Panc1 (cell line): ENCODE measurements around the gene YIPF1.

ENCODE experiments used
- POLR2AphosphoS5 ChIP-seq: IDR thresholded peaks from 2 replicates; pipeline ENCODE4 v1.6.1; 2012; ENCODE audit warnings: mild to moderate bottlenecking, low read depth, low read length, moderate library complexity
- SIN3A ChIP-seq: IDR thresholded peaks from 2 replicates; pipeline ENCODE4 v1.6.1; 2012; ENCODE audit warnings: low read depth, mild to moderate bottlenecking, low read length, moderate library complexity, borderline replicate concordance; ENCODE audit not compliant: insufficient read depth
- TCF7L2 ChIP-seq: IDR thresholded peaks from 2 replicates; pipeline ENCODE4 v1.6.1; 2011; ENCODE audit warnings: mild to moderate bottlenecking, low read depth, low read length, inconsistent platforms
- TF ChIP-seq, protein P1 (sequence below): fragments of 450-650 bp; IDR thresholded peaks from 2 replicates; pipeline ENCODE4 v1.5.1; 2017; ENCODE audit warnings: mild to moderate bottlenecking
- TF ChIP-seq, protein P2 (sequence below), 2 experiments: IDR thresholded peaks; 2 replicates each; pipeline ENCODE4 v1.6.1; 2011 to 2012; ENCODE audit warnings: low read depth in 2 of 2, control low read depth in 1 of 2, low read length in 1 of 2, mild to moderate bottlenecking in 1 of 2, moderate library complexity in 1 of 2; ENCODE audit not compliant: insufficient read depth in 1 of 2

DNA sequence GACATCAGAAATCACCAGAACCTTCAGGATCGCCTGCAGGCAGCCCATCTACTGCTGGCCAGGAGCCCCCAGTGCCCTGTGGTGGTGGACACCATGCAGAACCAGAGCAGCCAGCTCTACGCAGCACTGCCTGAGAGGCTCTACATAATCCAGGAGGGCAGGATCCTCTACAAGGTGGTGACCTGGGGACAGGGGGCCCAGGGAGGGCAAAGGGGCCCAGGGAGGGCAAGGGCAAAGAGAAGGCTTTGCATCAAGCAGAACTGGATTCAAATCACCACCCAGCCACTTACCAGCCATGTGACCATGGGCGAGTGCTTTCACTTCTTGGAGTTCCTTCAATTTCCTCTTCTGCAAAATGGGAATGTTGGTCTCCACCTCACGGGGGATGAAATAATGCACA, 16.5 kb upstream of the YIPF1 start:
- TF ChIP-seq, protein P1, sequence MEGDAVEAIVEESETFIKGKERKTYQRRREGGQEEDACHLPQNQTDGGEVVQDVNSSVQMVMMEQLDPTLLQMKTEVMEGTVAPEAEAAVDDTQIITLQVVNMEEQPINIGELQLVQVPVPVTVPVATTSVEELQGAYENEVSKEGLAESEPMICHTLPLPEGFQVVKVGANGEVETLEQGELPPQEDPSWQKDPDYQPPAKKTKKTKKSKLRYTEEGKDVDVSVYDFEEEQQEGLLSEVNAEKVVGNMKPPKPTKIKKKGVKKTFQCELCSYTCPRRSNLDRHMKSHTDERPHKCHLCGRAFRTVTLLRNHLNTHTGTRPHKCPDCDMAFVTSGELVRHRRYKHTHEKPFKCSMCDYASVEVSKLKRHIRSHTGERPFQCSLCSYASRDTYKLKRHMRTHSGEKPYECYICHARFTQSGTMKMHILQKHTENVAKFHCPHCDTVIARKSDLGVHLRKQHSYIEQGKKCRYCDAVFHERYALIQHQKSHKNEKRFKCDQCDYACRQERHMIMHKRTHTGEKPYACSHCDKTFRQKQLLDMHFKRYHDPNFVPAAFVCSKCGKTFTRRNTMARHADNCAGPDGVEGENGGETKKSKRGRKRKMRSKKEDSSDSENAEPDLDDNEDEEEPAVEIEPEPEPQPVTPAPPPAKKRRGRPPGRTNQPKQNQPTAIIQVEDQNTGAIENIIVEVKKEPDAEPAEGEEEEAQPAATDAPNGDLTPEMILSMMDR, result no peak
- TF ChIP-seq, protein P2, sequence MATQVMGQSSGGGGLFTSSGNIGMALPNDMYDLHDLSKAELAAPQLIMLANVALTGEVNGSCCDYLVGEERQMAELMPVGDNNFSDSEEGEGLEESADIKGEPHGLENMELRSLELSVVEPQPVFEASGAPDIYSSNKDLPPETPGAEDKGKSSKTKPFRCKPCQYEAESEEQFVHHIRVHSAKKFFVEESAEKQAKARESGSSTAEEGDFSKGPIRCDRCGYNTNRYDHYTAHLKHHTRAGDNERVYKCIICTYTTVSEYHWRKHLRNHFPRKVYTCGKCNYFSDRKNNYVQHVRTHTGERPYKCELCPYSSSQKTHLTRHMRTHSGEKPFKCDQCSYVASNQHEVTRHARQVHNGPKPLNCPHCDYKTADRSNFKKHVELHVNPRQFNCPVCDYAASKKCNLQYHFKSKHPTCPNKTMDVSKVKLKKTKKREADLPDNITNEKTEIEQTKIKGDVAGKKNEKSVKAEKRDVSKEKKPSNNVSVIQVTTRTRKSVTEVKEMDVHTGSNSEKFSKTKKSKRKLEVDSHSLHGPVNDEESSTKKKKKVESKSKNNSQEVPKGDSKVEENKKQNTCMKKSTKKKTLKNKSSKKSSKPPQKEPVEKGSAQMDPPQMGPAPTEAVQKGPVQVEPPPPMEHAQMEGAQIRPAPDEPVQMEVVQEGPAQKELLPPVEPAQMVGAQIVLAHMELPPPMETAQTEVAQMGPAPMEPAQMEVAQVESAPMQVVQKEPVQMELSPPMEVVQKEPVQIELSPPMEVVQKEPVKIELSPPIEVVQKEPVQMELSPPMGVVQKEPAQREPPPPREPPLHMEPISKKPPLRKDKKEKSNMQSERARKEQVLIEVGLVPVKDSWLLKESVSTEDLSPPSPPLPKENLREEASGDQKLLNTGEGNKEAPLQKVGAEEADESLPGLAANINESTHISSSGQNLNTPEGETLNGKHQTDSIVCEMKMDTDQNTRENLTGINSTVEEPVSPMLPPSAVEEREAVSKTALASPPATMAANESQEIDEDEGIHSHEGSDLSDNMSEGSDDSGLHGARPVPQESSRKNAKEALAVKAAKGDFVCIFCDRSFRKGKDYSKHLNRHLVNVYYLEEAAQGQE (IDR thresholded peaks at IDR 0.05; ENCODE audit: insufficient read depth in 1 of 2, low read depth in 2 of 2, low read length in 1 of 2), result no peak
- TF ChIP-seq POLR2AphosphoS5 (no peak), SIN3A (no peak), TCF7L2 (no peak)
